ENCODE data around the gene SEC14L2. TPM values are rescaled to one million over a fixed set of nuclear protein-coding genes. Genes with fewer than 3 reads are reported as not detected.
"Not testable (repeated sequence)": the region's sequence is repeated elsewhere in the genome, so short reads cannot be mapped to it uniquely, and the experiment has no call there.

SEC14L2 gene
- total RNA-seq, 1 donor from 2014 or later, result 13.2 TPM

DNA sequence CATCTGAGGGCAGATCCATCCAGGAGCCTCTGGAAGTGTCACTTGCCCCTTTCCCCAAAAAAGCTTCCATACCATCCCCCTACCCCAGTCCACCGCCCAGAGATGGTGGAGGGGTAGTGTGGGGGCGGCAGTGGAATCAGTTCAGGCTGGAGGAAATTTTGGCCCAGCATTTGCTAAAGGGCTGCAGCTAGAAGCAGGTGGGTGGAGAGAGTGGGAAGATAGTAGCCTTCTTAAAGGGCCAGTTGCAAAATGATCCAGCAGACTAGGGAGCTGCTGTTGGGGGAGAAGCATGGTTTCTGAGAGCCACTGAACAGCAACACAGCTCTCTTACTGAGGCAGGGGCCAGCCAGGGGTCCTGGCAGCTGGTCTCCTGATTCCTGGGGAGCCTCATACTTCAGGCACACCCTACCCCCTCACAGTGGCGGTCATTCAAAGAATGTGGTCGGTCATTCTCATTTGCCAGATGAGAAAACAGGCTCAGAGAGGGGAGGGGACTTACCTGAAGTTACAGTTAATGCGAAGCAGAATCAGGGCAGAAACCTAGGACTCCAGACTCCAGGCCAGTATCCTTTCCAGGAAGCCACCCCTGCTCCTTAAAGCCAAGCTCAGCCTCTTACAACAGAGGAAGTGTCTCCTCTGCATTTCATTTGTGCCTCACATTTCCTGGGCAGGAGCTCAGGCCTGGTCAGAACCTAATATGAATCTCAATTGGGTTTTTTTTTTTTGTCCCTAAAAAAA, 5.4 kb downstream of the SEC14L2 start:
- Mint-ChIP-seq H3K4me1 (ENCODE audit: low read depth) (peaks cover 14% of the 10 kb centered on the region), H3K27ac (no peak overlapping the region), H3K27me3 (peaks cover 17% of the 10 kb centered on the region), H3K36me3 (ENCODE audit: insufficient read depth) (peaks cover 6% of the 10 kb centered on the region), H3K9me3 (ENCODE audit: low read depth) (no peaks in the 10 kb centered on the region), H3K4me3 (ENCODE audit: low read depth) (no peak overlapping the region)
- TF ChIP-seq, protein P1, sequence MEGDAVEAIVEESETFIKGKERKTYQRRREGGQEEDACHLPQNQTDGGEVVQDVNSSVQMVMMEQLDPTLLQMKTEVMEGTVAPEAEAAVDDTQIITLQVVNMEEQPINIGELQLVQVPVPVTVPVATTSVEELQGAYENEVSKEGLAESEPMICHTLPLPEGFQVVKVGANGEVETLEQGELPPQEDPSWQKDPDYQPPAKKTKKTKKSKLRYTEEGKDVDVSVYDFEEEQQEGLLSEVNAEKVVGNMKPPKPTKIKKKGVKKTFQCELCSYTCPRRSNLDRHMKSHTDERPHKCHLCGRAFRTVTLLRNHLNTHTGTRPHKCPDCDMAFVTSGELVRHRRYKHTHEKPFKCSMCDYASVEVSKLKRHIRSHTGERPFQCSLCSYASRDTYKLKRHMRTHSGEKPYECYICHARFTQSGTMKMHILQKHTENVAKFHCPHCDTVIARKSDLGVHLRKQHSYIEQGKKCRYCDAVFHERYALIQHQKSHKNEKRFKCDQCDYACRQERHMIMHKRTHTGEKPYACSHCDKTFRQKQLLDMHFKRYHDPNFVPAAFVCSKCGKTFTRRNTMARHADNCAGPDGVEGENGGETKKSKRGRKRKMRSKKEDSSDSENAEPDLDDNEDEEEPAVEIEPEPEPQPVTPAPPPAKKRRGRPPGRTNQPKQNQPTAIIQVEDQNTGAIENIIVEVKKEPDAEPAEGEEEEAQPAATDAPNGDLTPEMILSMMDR (IDR thresholded peaks at IDR 0.05; ENCODE audit: unreplicated experiment), result no peak
- no peak for DNase-seq (ENCODE audit: low spot score, unreplicated experiment)

DNA sequence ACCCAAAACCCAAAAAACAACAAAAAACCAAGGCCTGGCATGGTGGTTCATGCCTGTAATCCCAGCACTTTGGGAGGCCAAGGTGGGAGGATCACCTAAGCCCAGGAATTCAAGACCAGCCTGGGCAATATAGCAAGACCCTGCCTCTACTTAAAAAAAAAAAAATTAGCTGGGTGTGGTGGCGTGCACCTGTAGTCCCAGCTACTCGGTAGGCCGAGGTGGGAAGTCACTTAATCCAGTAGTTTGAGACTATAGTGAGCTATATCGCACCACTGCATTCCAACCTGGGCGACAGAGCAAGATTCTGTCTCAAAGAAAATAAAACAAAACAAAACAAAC, 5.9 kb downstream of the SEC14L2 start:
- H3K36me3 Mint-ChIP-seq (ENCODE audit: insufficient read depth); H3K4me3 Mint-ChIP-seq (ENCODE audit: low read depth); DNase-seq (ENCODE audit: low spot score, unreplicated experiment); H3K27ac Mint-ChIP-seq; H3K9me3 Mint-ChIP-seq (ENCODE audit: low read depth): not testable (repeated sequence)
- H3K27me3 Mint-ChIP-seq, result peaks cover 14% of the 10 kb centered on the region
- peaks cover 11% of the 10 kb centered on the region for H3K4me1 Mint-ChIP-seq (ENCODE audit: low read depth)

DNA sequence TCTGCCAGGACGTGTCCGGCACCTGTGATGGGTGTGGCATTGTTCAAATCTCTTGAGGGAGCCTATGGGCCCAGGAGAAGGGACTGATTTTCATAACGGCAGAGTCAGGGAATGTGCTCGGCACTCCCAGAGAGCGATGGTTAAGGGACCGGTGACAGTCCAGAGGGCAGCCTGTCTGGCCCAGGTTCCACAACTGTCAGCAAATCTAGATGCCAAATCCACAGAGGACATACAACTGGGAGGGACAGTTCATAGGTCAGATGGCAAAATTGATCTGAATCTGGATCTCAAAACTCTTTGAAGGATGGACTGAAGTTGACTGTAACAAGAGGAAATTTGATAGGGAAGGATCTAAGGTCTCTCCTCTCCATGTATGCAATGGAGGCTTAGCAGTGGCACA, 7.5 kb downstream of the SEC14L2 start:
- H3K4me3 Mint-ChIP-seq (ENCODE audit: low read depth), result no peak overlapping the region
- TF ChIP-seq, protein P1 (IDR thresholded peaks at IDR 0.05; ENCODE audit: unreplicated experiment), result no peak
- H3K4me1 Mint-ChIP-seq (ENCODE audit: low read depth), result peaks cover 1% of the 10 kb centered on the region
- peaks cover 8% of the 10 kb centered on the region for H3K36me3 Mint-ChIP-seq (ENCODE audit: insufficient read depth)
- DNase-seq (ENCODE audit: low spot score, unreplicated experiment), result no peak
- H3K27me3 Mint-ChIP-seq, result no peaks in the 10 kb centered on the region
- H3K27ac Mint-ChIP-seq, result no peak overlapping the region
- no peaks in the 10 kb centered on the region for H3K9me3 Mint-ChIP-seq (ENCODE audit: low read depth)

DNA sequence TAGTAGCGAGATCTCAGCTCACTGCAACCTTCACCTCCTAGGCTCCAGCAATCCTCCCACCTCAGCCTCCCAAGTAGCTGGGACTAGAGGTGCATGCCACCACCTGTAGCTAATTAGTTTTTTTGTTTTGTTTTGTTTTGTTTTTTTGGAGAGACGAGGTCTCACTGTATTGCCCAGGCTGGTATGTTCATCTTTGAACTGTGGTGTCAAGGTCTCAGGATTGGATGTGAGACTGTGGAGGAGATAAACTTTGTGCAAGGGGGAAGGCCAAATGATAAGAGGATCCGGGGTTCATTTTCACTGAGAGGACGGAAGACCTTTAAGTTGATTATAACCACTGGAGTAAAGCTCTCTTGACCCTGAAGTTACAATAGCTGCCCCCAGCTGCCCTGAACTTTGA, 8.9 kb downstream of the SEC14L2 start:
- peaks cover 10% of the 10 kb centered on the region for H3K36me3 Mint-ChIP-seq (ENCODE audit: insufficient read depth)
- no peak for DNase-seq (ENCODE audit: low spot score, unreplicated experiment)
- H3K4me3 Mint-ChIP-seq (ENCODE audit: low read depth), result no peak overlapping the region
- H3K4me1 Mint-ChIP-seq (ENCODE audit: low read depth), result peaks cover 1% of the 10 kb centered on the region
- H3K27me3 Mint-ChIP-seq, result no peaks in the 10 kb centered on the region
- TF ChIP-seq, protein P1 (IDR thresholded peaks at IDR 0.05; ENCODE audit: unreplicated experiment), result no peak
- no peaks in the 10 kb centered on the region for H3K9me3 Mint-ChIP-seq (ENCODE audit: low read depth)
- no peak overlapping the region for H3K27ac Mint-ChIP-seq

DNA sequence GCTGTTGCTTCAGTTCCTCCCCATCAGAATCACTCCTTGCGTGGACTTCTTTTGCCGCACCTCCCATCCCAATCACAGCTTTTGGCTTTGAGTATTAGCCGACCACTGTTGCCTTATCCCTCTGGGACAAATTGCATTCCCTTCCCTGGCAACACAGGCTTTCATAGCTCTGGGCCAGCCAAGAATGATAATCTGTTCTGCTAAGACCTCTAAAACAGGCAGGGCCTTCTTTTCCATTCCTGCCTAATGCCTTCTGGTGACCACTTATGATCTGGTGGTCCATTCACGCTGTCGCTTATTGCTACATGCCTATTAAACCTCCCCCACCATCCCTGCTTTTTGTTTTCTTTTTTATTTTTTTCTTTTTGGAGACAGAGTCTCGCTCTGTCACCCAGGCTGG, 9.6 kb downstream of the SEC14L2 start:
- no peak for DNase-seq (ENCODE audit: low spot score, unreplicated experiment)
- peaks cover 13% of the 10 kb centered on the region for H3K36me3 Mint-ChIP-seq (ENCODE audit: insufficient read depth)
- peaks cover 1% of the 10 kb centered on the region for H3K4me1 Mint-ChIP-seq (ENCODE audit: low read depth)
- TF ChIP-seq, protein P1 (IDR thresholded peaks at IDR 0.05; ENCODE audit: unreplicated experiment), result no peak
- no peaks in the 10 kb centered on the region for H3K27me3 Mint-ChIP-seq
- no peak overlapping the region for H3K4me3 Mint-ChIP-seq (ENCODE audit: low read depth)
- no peaks in the 10 kb centered on the region for H3K9me3 Mint-ChIP-seq (ENCODE audit: low read depth)
- no peak overlapping the region for H3K27ac Mint-ChIP-seq

All from progenitor cell of endocrine pancreas (in vitro differentiated cells).